ENCODE results near the gene CCNE1. TPM values are rescaled to one million over a fixed set of nuclear protein-coding genes. Genes with fewer than 3 reads are reported as not detected.
A peak's percentile ranks its signal among the peaks of the same experiment; 100 is the strongest.

CCNE1 gene
- total and polyA plus RNA-seq, 2 experiments from 2014 or later = 26.1 to 38.3 TPM

GRCh38 chr19:29858621-29859020 lies 46.8 kb downstream of the CCNE1 start:
- DNase-seq (ENCODE audit: low spot score) = peak; percentile 34
- Histone ChIP-seq H3K36me3 (ENCODE audit: insufficient read depth) (no peaks in the 10 kb centered on the region), H3K4me1 (ENCODE audit: insufficient read depth) (no peaks in the 10 kb centered on the region; the same call in 1 of the 2 replicates), H3K27me3 (ENCODE audit: insufficient read depth) (no peaks in the 10 kb centered on the region), H3F3A (replicated peaks; ENCODE audit: low read depth) (no peaks in the 10 kb centered on the region), H3K79me2 (replicated peaks; ENCODE audit: insufficient read depth) (no peaks in the 10 kb centered on the region), H4K20me1 (replicated peaks; ENCODE audit: insufficient read depth) (no peaks in the 10 kb centered on the region), H3K4me2 (peak overlapping the region; percentile 69), H3K27ac (ENCODE audit: low read depth) (no peak overlapping the region), H3K4me3 (no peak overlapping the region), H2AFZ (peak overlapping the region; percentile 94), H3K9me2 (ENCODE audit: insufficient read depth) (no peaks in the 10 kb centered on the region)
- TF ChIP-seq EZH2phosphoT487 (IDR thresholded peaks at IDR 0.05; ENCODE audit: unreplicated experiment) (no peak), REST (IDR thresholded peaks at IDR 0.05; ENCODE audit: unreplicated experiment) (no peak), CTCF (conservative IDR thresholded peaks at IDR 0.05; ENCODE audit: low read depth in 2 of 2) (no peak), JUNB (IDR thresholded peaks at IDR 0.05; ENCODE audit: unreplicated experiment) (no peak), EZH2 (IDR thresholded peaks at IDR 0.05; ENCODE audit: low read depth, unreplicated experiment) (no peak), POLR2AphosphoS5 (IDR thresholded peaks at IDR 0.05; ENCODE audit: low read depth) (no peak), ETS1 (IDR thresholded peaks at IDR 0.05) (no peak), NANOG (IDR thresholded peaks at IDR 0.05; ENCODE audit: borderline replicate concordance) (no peak), ZNF462 (CRISPR knock-in tag; IDR thresholded peaks at IDR 0.05) (no peak), ZNF114 (CRISPR knock-in tag; IDR thresholded peaks at IDR 0.05) (no peak)
- Mint-ChIP-seq H3K4me3 (no peak overlapping the region), H3K4me1 (peaks cover 7% of the 10 kb centered on the region), H3K36me3 (ENCODE audit: low read depth) (no peaks in the 10 kb centered on the region), H3K9me3 (no peaks in the 10 kb centered on the region), H3K27me3 (ENCODE audit: insufficient read depth, low read depth, poor library complexity) (peaks cover 19% of the 10 kb centered on the region), H3K27ac (no peak overlapping the region)
- peak; percentile 22 for ATAC-seq
